ENCODE measurements around the gene CDCA8.

CDCA8 gene

DNA sequence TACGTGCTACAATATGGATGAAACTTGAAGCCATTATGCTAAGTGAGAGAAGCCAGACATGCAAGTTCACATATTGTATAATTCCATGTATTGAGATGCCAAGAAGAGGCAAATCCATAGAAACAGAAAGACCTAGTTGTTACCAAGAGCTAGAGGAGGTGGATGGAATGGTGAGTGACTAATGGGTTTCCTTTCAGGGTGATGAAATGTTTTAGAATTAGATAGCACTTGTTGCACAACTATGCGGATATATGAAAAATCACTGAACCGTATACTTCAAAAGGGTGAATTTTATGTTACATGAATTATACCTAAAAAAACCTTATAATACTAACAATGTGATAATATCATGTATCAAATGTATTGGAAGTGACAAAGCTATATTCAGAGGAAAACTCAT is 54.5 kb downstream of the CDCA8 start:
- Histone ChIP-seq H3K9me3 (ENCODE audit: low read length) (peaks cover 4% of the 10 kb centered on the region), H3K4me3 (ENCODE audit: low read depth, low read length, poor library complexity, severe bottlenecking) (no peak overlapping the region), H3K79me2 (ENCODE audit: insufficient read depth, low read length) (no peaks in the 10 kb centered on the region), H3K4me1 (ENCODE audit: insufficient read depth, low read length, severe bottlenecking) (no peaks in the 10 kb centered on the region), H4K20me1 (ENCODE audit: insufficient read depth, low read length) (no peaks in the 10 kb centered on the region), H3K27ac (ENCODE audit: low read depth, low read length, poor library complexity, severe bottlenecking) (no peak overlapping the region), H3K27me3 (ENCODE audit: insufficient read depth, low read length) (no peaks in the 10 kb centered on the region), H3K36me3 (ENCODE audit: insufficient read depth, low read length) (no peaks in the 10 kb centered on the region), H3K9me2 (ENCODE audit: low read depth, low read length) (no peaks in the 10 kb centered on the region), H3F3A (ENCODE audit: insufficient read depth, low read length) (no peaks in the 10 kb centered on the region), H3K4me2 (ENCODE audit: low read length) (no peak overlapping the region), H2AFZ (ENCODE audit: low read length) (no peak overlapping the region), H3K9ac (ENCODE audit: low read length) (no peak overlapping the region)
- TF ChIP-seq EZH2 (IDR thresholded peaks at IDR 0.05; ENCODE audit: borderline replicate concordance, low read length): no peak
- TF ChIP-seq, protein P1, sequence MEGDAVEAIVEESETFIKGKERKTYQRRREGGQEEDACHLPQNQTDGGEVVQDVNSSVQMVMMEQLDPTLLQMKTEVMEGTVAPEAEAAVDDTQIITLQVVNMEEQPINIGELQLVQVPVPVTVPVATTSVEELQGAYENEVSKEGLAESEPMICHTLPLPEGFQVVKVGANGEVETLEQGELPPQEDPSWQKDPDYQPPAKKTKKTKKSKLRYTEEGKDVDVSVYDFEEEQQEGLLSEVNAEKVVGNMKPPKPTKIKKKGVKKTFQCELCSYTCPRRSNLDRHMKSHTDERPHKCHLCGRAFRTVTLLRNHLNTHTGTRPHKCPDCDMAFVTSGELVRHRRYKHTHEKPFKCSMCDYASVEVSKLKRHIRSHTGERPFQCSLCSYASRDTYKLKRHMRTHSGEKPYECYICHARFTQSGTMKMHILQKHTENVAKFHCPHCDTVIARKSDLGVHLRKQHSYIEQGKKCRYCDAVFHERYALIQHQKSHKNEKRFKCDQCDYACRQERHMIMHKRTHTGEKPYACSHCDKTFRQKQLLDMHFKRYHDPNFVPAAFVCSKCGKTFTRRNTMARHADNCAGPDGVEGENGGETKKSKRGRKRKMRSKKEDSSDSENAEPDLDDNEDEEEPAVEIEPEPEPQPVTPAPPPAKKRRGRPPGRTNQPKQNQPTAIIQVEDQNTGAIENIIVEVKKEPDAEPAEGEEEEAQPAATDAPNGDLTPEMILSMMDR (IDR thresholded peaks at IDR 0.05; ENCODE audit: low read length): no peak

DNA sequence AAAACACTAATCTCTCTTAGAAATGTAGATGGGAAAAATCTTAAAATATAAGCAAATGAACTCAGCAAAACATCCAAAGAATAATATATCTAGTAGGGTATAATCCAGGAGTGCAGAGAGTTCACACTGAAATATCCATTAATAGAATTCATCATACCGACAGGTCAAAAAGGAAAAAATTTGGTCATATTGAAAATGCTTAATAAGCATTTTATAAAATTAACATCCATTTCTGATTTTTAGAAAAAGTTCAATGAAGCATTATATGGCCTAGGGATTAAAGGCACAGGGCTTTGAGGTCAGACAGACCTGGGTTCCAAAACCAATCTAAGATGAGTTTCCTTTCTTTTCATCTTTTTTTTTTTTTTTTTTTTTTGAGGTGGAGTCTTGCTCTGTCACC is 56.2 kb downstream of the CDCA8 start:
- no peaks in the 10 kb centered on the region for H3K9me2 ChIP-seq (ENCODE audit: low read depth, low read length)
- 0 out of 2 replicates have a peak, but pooled peaks cover 4% of the 10 kb centered on the region for H3K27me3 ChIP-seq (ENCODE audit: insufficient read depth, low read length)
- no peak overlapping the region for H3K4me2 ChIP-seq (ENCODE audit: low read length)

DNA sequence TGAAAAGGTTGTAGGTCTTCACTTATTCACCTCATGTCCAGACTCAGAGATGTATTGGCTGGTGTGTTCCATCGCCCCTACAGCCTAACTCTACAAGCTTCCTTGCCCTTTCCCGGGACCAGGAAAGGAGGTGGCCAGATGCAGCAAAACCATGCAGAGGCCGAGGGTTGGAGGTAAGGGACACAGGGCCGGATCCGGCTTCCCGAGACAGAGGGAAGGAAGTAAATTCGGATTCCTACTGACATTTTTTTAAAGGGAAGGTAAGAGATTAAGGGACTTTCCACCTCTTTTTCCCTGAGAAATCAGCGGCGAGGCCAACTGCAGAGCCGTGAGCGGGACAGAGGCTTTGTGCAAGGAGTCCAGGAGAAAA is 59.9 kb downstream of the CDCA8 start:
- peak overlapping the region; percentile 26; the same call in 1 of the 2 replicates for H3K4me2 ChIP-seq (ENCODE audit: low read length)
- H3K4me1 ChIP-seq (ENCODE audit: insufficient read depth, low read length, severe bottlenecking): no peaks in the 10 kb centered on the region
- H4K20me1 ChIP-seq (ENCODE audit: insufficient read depth, low read length): no peaks in the 10 kb centered on the region
- H3K9ac ChIP-seq (ENCODE audit: low read length): no peak overlapping the region
- H3K4me3 ChIP-seq (ENCODE audit: low read depth, low read length, poor library complexity, severe bottlenecking): peak overlapping the region; percentile 30
- no peaks in the 10 kb centered on the region for H3K79me2 ChIP-seq (ENCODE audit: insufficient read depth, low read length)
- H3K27ac ChIP-seq (ENCODE audit: low read depth, low read length, poor library complexity, severe bottlenecking): no peak overlapping the region
- no peaks in the 10 kb centered on the region for H3F3A ChIP-seq (ENCODE audit: insufficient read depth, low read length)
- no peaks in the 10 kb centered on the region for H3K36me3 ChIP-seq (ENCODE audit: insufficient read depth, low read length)
- 0 out of 2 replicates have a peak, but pooled peaks cover 5% of the 10 kb centered on the region for H3K27me3 ChIP-seq (ENCODE audit: insufficient read depth, low read length)
- H3K9me2 ChIP-seq (ENCODE audit: low read depth, low read length): no peaks in the 10 kb centered on the region
- no peak for TF ChIP-seq EZH2 (IDR thresholded peaks at IDR 0.05; ENCODE audit: borderline replicate concordance, low read length)
- TF ChIP-seq, protein P1 (IDR thresholded peaks at IDR 0.05; ENCODE audit: low read length): no peak
- no peak overlapping the region for H2AFZ ChIP-seq (ENCODE audit: low read length)
- peaks cover under 1% of the 10 kb centered on the region; the same call in 1 of the 2 replicates for H3K9me3 ChIP-seq (ENCODE audit: low read length)

More for the DNA sequence above, 56.2 kb downstream of the CDCA8 start:
- Histone ChIP-seq H3K27ac (ENCODE audit: low read depth, low read length, poor library complexity, severe bottlenecking) (no peak overlapping the region), H3K9ac (ENCODE audit: low read length) (no peak overlapping the region), H4K20me1 (ENCODE audit: insufficient read depth, low read length) (no peaks in the 10 kb centered on the region), H3F3A (ENCODE audit: insufficient read depth, low read length) (no peaks in the 10 kb centered on the region), H3K4me3 (ENCODE audit: low read depth, low read length, poor library complexity, severe bottlenecking) (no peak overlapping the region), H3K36me3 (ENCODE audit: insufficient read depth, low read length) (no peaks in the 10 kb centered on the region), H3K79me2 (ENCODE audit: insufficient read depth, low read length) (no peaks in the 10 kb centered on the region), H2AFZ (ENCODE audit: low read length) (no peak overlapping the region), H3K9me3 (ENCODE audit: low read length) (peaks cover 4% of the 10 kb centered on the region), H3K4me1 (ENCODE audit: insufficient read depth, low read length, severe bottlenecking) (no peaks in the 10 kb centered on the region)
- TF ChIP-seq EZH2 (IDR thresholded peaks at IDR 0.05; ENCODE audit: borderline replicate concordance, low read length): no peak
- TF ChIP-seq, protein P1 (IDR thresholded peaks at IDR 0.05; ENCODE audit: low read length): no peak

Data from OCI-LY1 (cell line).